IMR-90 (cell line): ENCODE results near the gene GCH1.

ENCODE experiments used
- BHLHE40 ChIP-seq: fragments of 150-350 bp; IDR thresholded peaks from 2 replicates; pipeline ENCODE4 v1.6.1; 2016; ENCODE audit warnings: mild to moderate bottlenecking, low read depth, low read length
- CEBPB ChIP-seq: IDR thresholded peaks from 2 replicates; pipeline ENCODE4 v1.6.1; 2012; ENCODE audit warnings: low read depth, low read length, improper control_type of control experiment
- CHD1 ChIP-seq: IDR thresholded peaks from 2 replicates; pipeline ENCODE4 v1.6.1; 2012; ENCODE audit warnings: low read depth, low read length, improper control_type of control experiment
- CTCF ChIP-seq: conservative IDR thresholded peaks from 2 replicates; pipeline ENCODE4 v1.5.1; 2012; ENCODE audit warnings: mild to moderate bottlenecking, low read depth, low read length, improper control_type of control experiment
- FOS ChIP-seq: fragments of 150-350 bp; IDR thresholded peaks from 2 replicates; pipeline ENCODE4 v1.6.1; 2016; ENCODE audit warnings: low read depth, low read length
- MAFK ChIP-seq: IDR thresholded peaks from 2 replicates; pipeline ENCODE4 v1.6.1; 2012; ENCODE audit warnings: low read depth, low read length, improper control_type of control experiment
- MAZ ChIP-seq: IDR thresholded peaks from 2 replicates; pipeline ENCODE4 v1.6.1; 2012; ENCODE audit warnings: low read depth, mild to moderate bottlenecking, low read length, improper control_type of control experiment, moderate library complexity, borderline replicate concordance
- MXI1 ChIP-seq: IDR thresholded peaks from 2 replicates; pipeline ENCODE4 v1.6.1; 2012; ENCODE audit warnings: low read depth, mild to moderate bottlenecking, low read length, moderate library complexity, borderline replicate concordance
- POLR2A ChIP-seq: IDR thresholded peaks from 2 replicates; pipeline ENCODE4 v1.6.1; 2012; ENCODE audit warnings: mild to moderate bottlenecking, low read depth, low read length
- RAD21 ChIP-seq: IDR thresholded peaks from 2 replicates; pipeline ENCODE4 v1.6.1; 2012; ENCODE audit warnings: low read length, improper control_type of control experiment
- RCOR1 ChIP-seq: IDR thresholded peaks from 2 replicates; pipeline ENCODE4 v1.6.1; 2012; ENCODE audit warnings: mild to moderate bottlenecking, low read length, improper control_type of control experiment; ENCODE audit not compliant: insufficient replicate concordance
- SMC3 ChIP-seq: fragments of 150-350 bp; IDR thresholded peaks from 2 replicates; pipeline ENCODE4 v1.6.1; 2016; ENCODE audit warnings: low read depth, mild to moderate bottlenecking, antibody characterized with exemption, low read length, moderate library complexity
- USF2 ChIP-seq: fragments of 150-350 bp; IDR thresholded peaks from 2 replicates; pipeline ENCODE4 v1.6.1; 2017; ENCODE audit warnings: mild to moderate bottlenecking, antibody characterized with exemption, low read length, low read depth
- TF ChIP-seq, protein P1 (sequence below): fragments of 150-350 bp; IDR thresholded peaks from 2 replicates; pipeline ENCODE4 v1.6.1; 2016; ENCODE audit warnings: low read depth, mild to moderate bottlenecking, low read length, moderate library complexity, borderline replicate concordance

DNA sequence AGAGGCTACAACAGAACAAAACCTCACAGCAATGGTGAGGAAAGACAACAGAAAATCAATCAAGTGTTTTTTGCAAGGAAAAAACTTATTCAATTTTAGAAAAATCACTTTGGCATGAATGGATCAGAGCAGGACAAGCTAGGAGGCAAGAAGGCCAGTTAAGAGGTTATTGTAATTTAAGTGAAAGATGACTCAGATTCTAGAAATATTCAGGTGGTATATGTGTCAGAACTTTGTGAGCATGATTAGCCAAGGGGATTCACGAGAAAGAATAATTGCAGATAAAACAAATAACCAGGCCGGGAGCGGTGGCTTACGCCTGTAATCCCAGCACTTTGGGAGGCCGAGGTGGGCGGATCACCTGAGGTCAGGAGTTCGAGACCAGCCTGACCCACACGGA lies 12.7 kb downstream of the GCH1 start:
- TF ChIP-seq RAD21: no peak
- no peak for TF ChIP-seq CTCF
- TF ChIP-seq POLR2A: no peak
- TF ChIP-seq CHD1: no peak
- TF ChIP-seq, protein P1, sequence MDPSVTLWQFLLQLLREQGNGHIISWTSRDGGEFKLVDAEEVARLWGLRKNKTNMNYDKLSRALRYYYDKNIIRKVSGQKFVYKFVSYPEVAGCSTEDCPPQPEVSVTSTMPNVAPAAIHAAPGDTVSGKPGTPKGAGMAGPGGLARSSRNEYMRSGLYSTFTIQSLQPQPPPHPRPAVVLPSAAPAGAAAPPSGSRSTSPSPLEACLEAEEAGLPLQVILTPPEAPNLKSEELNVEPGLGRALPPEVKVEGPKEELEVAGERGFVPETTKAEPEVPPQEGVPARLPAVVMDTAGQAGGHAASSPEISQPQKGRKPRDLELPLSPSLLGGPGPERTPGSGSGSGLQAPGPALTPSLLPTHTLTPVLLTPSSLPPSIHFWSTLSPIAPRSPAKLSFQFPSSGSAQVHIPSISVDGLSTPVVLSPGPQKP: no peak
- TF ChIP-seq FOS: no peak
- TF ChIP-seq USF2: no peak
- no peak for TF ChIP-seq MAFK
- TF ChIP-seq SMC3: no peak
- no peak for TF ChIP-seq RCOR1
- TF ChIP-seq MXI1: no peak
- no peak for TF ChIP-seq BHLHE40
- no peak for TF ChIP-seq MAZ
- no peak for TF ChIP-seq CEBPB
